ENCODE data around the gene CAPZB.

DNA sequence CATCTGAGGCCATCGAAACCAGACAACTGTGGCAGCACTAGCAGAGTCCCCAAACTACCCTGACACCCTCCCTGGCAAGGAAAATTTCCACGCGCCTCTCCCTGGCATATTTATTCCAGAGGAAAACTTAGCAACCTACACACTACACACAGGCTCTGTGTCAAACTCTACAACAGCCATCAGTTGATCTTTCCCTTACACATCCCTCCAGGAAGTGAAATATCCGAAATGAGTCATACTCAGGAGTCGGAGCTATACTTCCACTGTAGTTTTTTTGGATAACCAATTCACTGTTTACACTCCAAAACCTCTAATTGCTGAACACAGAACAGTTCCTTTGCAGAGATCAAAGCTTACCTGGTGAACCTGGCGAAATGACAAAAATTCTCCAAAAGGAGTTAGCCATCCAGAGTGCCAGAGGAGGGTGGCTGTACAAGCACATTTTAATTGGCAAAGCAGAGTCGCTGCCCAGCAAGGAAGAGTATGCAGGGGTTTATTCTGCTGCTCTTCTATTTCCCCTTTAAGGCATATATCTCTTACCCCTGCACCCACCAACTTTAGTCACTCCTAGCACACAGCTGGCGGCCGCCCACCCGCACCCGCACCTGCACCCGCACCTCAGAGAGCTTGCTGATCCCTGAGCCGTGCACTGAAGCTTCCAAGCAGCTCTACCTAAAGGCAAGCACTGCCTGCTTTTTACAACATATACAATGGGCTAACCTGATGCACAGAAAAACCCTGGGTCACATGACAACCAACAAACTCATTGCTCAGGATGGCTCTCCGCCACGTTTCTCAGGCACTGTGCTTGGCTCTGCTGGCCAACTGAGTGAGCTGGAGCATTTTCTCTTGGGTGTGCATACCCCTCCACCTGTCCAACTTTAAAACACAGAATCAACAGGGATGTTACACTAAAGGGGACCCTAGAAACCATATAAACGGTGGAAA, 54.9 kb downstream of the CAPZB start:
- TF ChIP-seq, protein P1, sequence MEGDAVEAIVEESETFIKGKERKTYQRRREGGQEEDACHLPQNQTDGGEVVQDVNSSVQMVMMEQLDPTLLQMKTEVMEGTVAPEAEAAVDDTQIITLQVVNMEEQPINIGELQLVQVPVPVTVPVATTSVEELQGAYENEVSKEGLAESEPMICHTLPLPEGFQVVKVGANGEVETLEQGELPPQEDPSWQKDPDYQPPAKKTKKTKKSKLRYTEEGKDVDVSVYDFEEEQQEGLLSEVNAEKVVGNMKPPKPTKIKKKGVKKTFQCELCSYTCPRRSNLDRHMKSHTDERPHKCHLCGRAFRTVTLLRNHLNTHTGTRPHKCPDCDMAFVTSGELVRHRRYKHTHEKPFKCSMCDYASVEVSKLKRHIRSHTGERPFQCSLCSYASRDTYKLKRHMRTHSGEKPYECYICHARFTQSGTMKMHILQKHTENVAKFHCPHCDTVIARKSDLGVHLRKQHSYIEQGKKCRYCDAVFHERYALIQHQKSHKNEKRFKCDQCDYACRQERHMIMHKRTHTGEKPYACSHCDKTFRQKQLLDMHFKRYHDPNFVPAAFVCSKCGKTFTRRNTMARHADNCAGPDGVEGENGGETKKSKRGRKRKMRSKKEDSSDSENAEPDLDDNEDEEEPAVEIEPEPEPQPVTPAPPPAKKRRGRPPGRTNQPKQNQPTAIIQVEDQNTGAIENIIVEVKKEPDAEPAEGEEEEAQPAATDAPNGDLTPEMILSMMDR (conservative IDR thresholded peaks at IDR 0.05 in 1 of 2, IDR thresholded peaks at IDR 0.05 in 1 of 2; ENCODE audit: extremely low read depth in 1 of 2, insufficient read depth in 1 of 2, low read depth in 1 of 2, low read length in 2 of 2): no peak
- no peak for TF ChIP-seq EZH2 (IDR thresholded peaks at IDR 0.05; ENCODE audit: borderline replicate concordance, low read length)

Measured in mammary epithelial cell (primary cell).